ENCODE measurements around the gene CNGA1. TPM values are rescaled to one million over a fixed set of nuclear protein-coding genes. Genes with fewer than 3 reads are reported as not detected.

The CNGA1 gene
- total and polyA plus RNA-seq, 3 donors from 2014 or later = 0.28 to 1.7 (median 0.47) TPM

DNA sequence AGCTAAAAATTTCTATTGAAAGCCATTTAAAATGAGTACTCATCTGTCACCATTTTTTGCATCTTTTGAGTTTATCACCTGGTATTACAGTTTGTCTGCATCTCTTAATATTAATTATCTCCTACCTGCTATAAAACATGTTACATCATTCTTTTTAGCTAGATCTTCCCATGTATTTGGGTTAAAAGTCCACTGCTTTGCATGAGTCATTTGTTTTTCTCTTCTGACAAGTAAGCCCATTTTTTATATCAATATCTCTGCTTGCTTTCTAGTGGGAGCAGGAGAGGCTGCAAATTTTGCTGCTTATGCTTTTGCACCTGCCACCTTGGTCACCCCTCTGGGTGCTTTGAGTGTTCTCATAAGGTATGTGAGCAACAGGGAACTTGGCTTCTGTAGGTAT is 16.2 kb upstream of the CNGA1 start:
- Histone ChIP-seq H3K4me1 (no peaks in the 10 kb centered on the region), H3K4me3 (no peak overlapping the region), H3K27ac (no peak overlapping the region), H3K9me3 (no peaks in the 10 kb centered on the region), H3K36me3 (ENCODE audit: low read depth, missing control alignments) (no peaks in the 10 kb centered on the region), H3K27me3 (no peaks in the 10 kb centered on the region)
- TF ChIP-seq, protein P1, sequence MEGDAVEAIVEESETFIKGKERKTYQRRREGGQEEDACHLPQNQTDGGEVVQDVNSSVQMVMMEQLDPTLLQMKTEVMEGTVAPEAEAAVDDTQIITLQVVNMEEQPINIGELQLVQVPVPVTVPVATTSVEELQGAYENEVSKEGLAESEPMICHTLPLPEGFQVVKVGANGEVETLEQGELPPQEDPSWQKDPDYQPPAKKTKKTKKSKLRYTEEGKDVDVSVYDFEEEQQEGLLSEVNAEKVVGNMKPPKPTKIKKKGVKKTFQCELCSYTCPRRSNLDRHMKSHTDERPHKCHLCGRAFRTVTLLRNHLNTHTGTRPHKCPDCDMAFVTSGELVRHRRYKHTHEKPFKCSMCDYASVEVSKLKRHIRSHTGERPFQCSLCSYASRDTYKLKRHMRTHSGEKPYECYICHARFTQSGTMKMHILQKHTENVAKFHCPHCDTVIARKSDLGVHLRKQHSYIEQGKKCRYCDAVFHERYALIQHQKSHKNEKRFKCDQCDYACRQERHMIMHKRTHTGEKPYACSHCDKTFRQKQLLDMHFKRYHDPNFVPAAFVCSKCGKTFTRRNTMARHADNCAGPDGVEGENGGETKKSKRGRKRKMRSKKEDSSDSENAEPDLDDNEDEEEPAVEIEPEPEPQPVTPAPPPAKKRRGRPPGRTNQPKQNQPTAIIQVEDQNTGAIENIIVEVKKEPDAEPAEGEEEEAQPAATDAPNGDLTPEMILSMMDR (IDR thresholded peaks at IDR 0.05) = no peak
- TF ChIP-seq POLR2A (IDR thresholded peaks at IDR 0.05) = no peak
- intact Hi-C loops (cut with DNase I; ENCODE audit: low total_unique reads) = no loop called here
- DNase-seq = no peak

DNA sequence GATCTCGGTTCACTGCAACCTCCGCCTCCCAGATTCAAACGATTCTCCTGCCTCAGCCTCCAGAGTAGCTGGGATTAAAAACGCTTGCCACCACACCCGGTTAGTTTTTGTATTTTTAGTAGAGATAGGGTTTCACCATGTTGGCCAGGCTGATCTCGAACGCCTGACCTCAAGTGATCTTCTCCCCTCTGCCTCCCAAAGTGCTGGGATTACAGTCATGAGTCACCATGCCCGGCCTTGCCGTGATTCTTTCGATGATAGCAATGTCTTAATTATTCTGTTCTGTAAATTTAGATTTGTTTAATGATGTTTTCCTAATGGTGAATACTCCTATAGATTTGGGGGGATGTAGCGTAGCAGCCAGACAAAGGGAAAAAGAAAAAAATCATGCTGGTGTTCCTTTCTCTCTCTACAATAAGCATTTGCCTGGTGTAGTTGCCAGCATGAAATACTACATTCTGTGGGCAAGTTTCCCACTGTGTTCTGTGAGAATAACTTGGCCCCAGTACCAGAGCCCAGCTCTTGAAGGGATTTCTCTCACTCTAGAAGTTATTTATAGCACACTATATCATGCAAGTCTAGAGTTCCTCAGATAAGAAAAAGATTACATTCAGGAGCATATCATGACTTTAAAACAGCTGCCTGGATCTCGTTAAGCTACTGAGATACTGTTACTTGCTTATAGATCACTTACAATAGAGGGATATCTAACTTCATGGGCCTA is 15.5 kb upstream of the CNGA1 start:
- Histone ChIP-seq H3K4me1 (no peaks in the 10 kb centered on the region), H3K27ac (no peak overlapping the region), H3K4me3 (no peak overlapping the region), H3K27me3 (no peaks in the 10 kb centered on the region), H3K36me3 (ENCODE audit: low read depth, missing control alignments) (no peaks in the 10 kb centered on the region), H3K9me3 (no peaks in the 10 kb centered on the region)
- intact Hi-C loops (cut with DNase I; ENCODE audit: low total_unique reads) = no loop called here
- TF ChIP-seq POLR2A (IDR thresholded peaks at IDR 0.05) = no peak
- TF ChIP-seq, protein P1 (IDR thresholded peaks at IDR 0.05) = no peak
- no peak for DNase-seq
- 79 to 86% methylated on average over 12 of the region's 12 CpGs for WGBS, 2 donors

DNA sequence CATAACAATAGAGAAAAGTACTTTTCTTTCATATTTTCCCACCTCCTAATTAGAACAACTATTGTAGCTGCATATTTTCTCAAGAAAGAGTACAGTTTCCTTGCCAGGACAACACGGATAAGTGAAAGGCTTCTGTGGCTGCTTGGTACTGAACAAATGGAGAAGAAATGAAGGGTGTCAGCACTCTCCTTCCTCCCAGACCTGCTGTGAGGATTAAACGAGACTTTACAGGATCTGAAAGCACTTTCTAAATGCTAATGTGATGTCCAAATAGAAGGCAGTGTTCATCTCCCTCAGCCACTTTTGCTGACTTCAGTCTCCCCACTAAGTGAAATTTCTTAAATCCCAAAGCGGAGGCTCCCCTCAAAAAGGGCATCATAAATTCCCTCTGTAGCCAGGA is 14.0 kb upstream of the CNGA1 start:
- DNase-seq = no peak
- WGBS, 2 donors = 59 to 61% methylated on average over 3 of the region's 3 CpGs
- Histone ChIP-seq H3K9me3 (no peaks in the 10 kb centered on the region), H3K4me1 (no peaks in the 10 kb centered on the region), H3K4me3 (no peak overlapping the region), H3K36me3 (ENCODE audit: low read depth, missing control alignments) (no peaks in the 10 kb centered on the region), H3K27ac (no peak overlapping the region), H3K27me3 (no peaks in the 10 kb centered on the region)
- intact Hi-C loops (cut with DNase I; ENCODE audit: low total_unique reads) = no loop called here
- TF ChIP-seq, protein P1 (IDR thresholded peaks at IDR 0.05) = no peak
- no peak for TF ChIP-seq POLR2A (IDR thresholded peaks at IDR 0.05)

DNA sequence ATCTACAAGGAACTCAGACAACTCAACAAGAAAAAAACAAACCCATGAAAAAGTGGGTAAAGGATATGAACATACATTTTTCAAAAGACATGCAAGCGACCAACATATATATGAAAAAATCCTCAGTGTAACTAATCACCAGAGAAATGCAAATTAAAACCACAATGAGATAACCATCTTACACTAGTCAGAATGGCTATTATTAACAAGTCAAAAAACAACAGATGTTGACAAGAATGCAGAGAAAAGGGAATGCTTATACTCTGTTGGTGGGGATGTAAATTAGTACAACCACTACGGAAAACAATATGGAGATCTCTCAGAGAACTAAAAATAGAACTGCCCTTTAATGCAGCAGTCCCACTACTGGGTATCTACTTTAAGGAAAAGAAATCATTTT is 12.2 kb upstream of the CNGA1 start:
- Histone ChIP-seq H3K4me1 (no peaks in the 10 kb centered on the region), H3K9me3 (no peaks in the 10 kb centered on the region), H3K27me3 (no peaks in the 10 kb centered on the region), H3K4me3 (no peak overlapping the region), H3K36me3 (ENCODE audit: low read depth, missing control alignments) (no peaks in the 10 kb centered on the region), H3K27ac (no peak overlapping the region)
- WGBS, 2 donors = 29 to 57% methylated on average over 2 of the region's 2 CpGs
- no peak for TF ChIP-seq POLR2A (IDR thresholded peaks at IDR 0.05)
- TF ChIP-seq, protein P1 (IDR thresholded peaks at IDR 0.05) = no peak
- no peak for DNase-seq
- intact Hi-C loops (cut with DNase I; ENCODE audit: low total_unique reads) = no loop called here

DNA sequence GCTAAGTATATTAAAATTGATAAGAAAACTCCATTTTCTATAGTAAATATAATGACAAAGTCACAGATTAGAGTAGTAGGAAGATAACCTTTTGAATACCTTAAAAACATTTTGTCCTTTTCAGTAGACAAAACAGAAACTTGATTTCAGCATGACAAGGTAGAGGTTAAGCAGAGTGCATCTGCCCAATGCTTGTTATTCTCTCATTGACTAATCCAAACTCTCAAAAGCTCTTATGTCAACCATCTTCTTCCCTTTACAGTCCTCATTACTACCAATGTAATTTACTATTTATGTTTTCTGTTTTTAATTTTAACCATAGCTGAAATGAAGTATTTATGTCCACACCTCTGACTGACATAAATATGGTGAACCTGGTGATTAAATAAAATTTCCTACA is 11.2 kb upstream of the CNGA1 start:
- no peak overlapping the region for H3K27ac ChIP-seq

More for the DNA sequence above, 11.2 kb upstream of the CNGA1 start:
- intact Hi-C loops (cut with DNase I; ENCODE audit: low total_unique reads) = no loop called here
- no peak for TF ChIP-seq POLR2A (IDR thresholded peaks at IDR 0.05)
- TF ChIP-seq, protein P1 (IDR thresholded peaks at IDR 0.05) = no peak
- Histone ChIP-seq H3K9me3 (no peaks in the 10 kb centered on the region), H3K36me3 (ENCODE audit: low read depth, missing control alignments) (no peaks in the 10 kb centered on the region), H3K27me3 (no peaks in the 10 kb centered on the region), H3K4me1 (no peaks in the 10 kb centered on the region), H3K4me3 (no peak overlapping the region)
- DNase-seq = no peak

Measured in testis (tissue), 3 donors.